SU-DHL-6 (cell line): Measurements from ENCODE around the gene RASD1.

ENCODE experiments used
- CTCF ChIP-seq: fragments of 200-600 bp; sonication (generic); IDR thresholded peaks from one replicate; pipeline ENCODE4 v1.5.1; 2017; ENCODE audit warnings: antibody characterized with exemption, mild to moderate bottlenecking, low read length, moderate library complexity; ENCODE audit not compliant: insufficient read depth, poor library complexity, severe bottlenecking
- EZH2phosphoT487 ChIP-seq: fragments of 200-600 bp; sonication (generic), shearing (Covaris generic); conservative IDR thresholded peaks from 2 replicates; pipeline ENCODE4 v1.6.1; 2018; ENCODE audit warnings: mild to moderate bottlenecking, antibody characterized with exemption, low read length, moderate library complexity, mixed read lengths

GRCh38 chr17:17526369-17526768, 30.2 kb upstream of the RASD1 start:
- TF ChIP-seq CTCF, result no peak
- TF ChIP-seq EZH2phosphoT487, result no peak
